Neural cell (in vitro differentiated cells): ENCODE measurements around the gene ADAMTSL2. TPM values are rescaled to one million over a fixed set of nuclear protein-coding genes. Genes with fewer than 3 reads are reported as not detected.

Experiments
- H2AFZ ChIP-seq: fragments of 200-600, 300-800 bp; sonication (generic), shearing (Covaris generic); 2 replicates; pipeline ENCODE4 v1.6.0; 2014; ENCODE audit warnings: low read depth, mild to moderate bottlenecking, antibody characterized with exemption, low read length, moderate library complexity
- H3F3A ChIP-seq: fragments of 200-600 bp; shearing (Covaris generic); 2 replicates; pipeline ENCODE4 v1.6.1; 2016; ENCODE audit warnings: mild to moderate bottlenecking, moderate library complexity, mixed read lengths, antibody characterized with exemption, low read length; ENCODE audit not compliant: insufficient read depth, poor library complexity, severe bottlenecking
- H3K27ac ChIP-seq: fragments of 200-600, 300-800 bp; sonication (generic), shearing (Covaris generic); 2 replicates; pipeline ENCODE4 v1.5.1; 2014; ENCODE audit warnings: mild to moderate bottlenecking, low read length, moderate library complexity
- H3K27me3 ChIP-seq: fragments of 300-800, 200-600 bp; sonication (generic), shearing (Covaris generic); 2 replicates; pipeline ENCODE4 v1.6.0; 2014; ENCODE audit warnings: mild to moderate bottlenecking, low read depth, low read length, moderate library complexity; ENCODE audit not compliant: insufficient read depth
- H3K36me3 ChIP-seq: fragments of 300-800, 200-600 bp; sonication (generic), shearing (Covaris generic); 2 replicates; pipeline ENCODE4 v1.5.1; 2014; ENCODE audit warnings: mild to moderate bottlenecking, antibody characterized with exemption, low read length, moderate library complexity; ENCODE audit not compliant: insufficient read depth
- H3K4me2 ChIP-seq: fragments of 300-800, 200-600 bp; sonication (generic), shearing (Covaris generic); 2 replicates; pipeline ENCODE4 v1.6.0; 2014; ENCODE audit warnings: mild to moderate bottlenecking, low read length
- H3K4me3 ChIP-seq: fragments of 300-800, 200-600 bp; sonication (generic), shearing (Covaris generic); 2 replicates; pipeline ENCODE4 v1.5.1; 2014; ENCODE audit warnings: mild to moderate bottlenecking, low read length, moderate library complexity
- H3K79me2 ChIP-seq: fragments of 200-600 bp; shearing (Covaris generic); replicated peaks from 2 replicates; pipeline ENCODE4 v1.6.0; 2014; ENCODE audit warnings: mild to moderate bottlenecking, low read length, moderate library complexity; ENCODE audit not compliant: insufficient read depth
- H3K9ac ChIP-seq: fragments of 300-800, 200-600 bp; sonication (generic), shearing (Covaris generic); 2 replicates; pipeline ENCODE4 v1.6.1; 2016; ENCODE audit warnings: mild to moderate bottlenecking, low read length, mixed read lengths
- H3K9me2 ChIP-seq: fragments of 200-600 bp; shearing (Covaris generic); 2 replicates; pipeline ENCODE4 v1.6.1; 2016; ENCODE audit warnings: mild to moderate bottlenecking, low read length, mixed read lengths; ENCODE audit not compliant: insufficient read depth
- H3K9me3 ChIP-seq: fragments of 200-600, 300-800 bp; sonication (generic), shearing (Covaris generic); 2 replicates; pipeline ENCODE4 v1.6.1; 2016; ENCODE audit warnings: mild to moderate bottlenecking, mixed run types, low read length, moderate library complexity, mixed read lengths
- H4K20me1 ChIP-seq: fragments of 200-600 bp; shearing (Covaris generic); 2 replicates; pipeline ENCODE4 v1.6.1; 2016; ENCODE audit warnings: mild to moderate bottlenecking, mixed run types; ENCODE audit not compliant: insufficient read depth
- CTCF ChIP-seq: fragments of 450-650 bp; IDR thresholded peaks from 2 replicates; pipeline ENCODE4 v1.5.1; 2014; ENCODE audit warnings: antibody characterized with exemption, mild to moderate bottlenecking, moderate library complexity; ENCODE audit not compliant: poor library complexity, severe bottlenecking
- EP300 ChIP-seq: fragments of 450-650 bp; conservative IDR thresholded peaks from 2 replicates; pipeline ENCODE4 v1.6.1; 2014; ENCODE audit warnings: antibody characterized with exemption, mild to moderate bottlenecking, moderate library complexity; ENCODE audit not compliant: poor library complexity, severe bottlenecking
- EZH2 ChIP-seq: fragments of 200-600, 300-800 bp; shearing (Covaris generic), sonication (generic); IDR thresholded peaks from 2 replicates; pipeline ENCODE4 v1.6.1; 2014; ENCODE audit warnings: antibody characterized with exemption, low read length, borderline replicate concordance, mild to moderate bottlenecking; ENCODE audit not compliant: insufficient read depth, poor library complexity, severe bottlenecking
- MXI1 ChIP-seq: fragments of 450-650 bp; conservative IDR thresholded peaks from 2 replicates; pipeline ENCODE4 v1.6.1; 2014; ENCODE audit warnings: antibody characterized with exemption, mild to moderate bottlenecking; ENCODE audit not compliant: poor library complexity, severe bottlenecking
- POLR2AphosphoS5 ChIP-seq: IDR thresholded peaks from 2 replicates; pipeline ENCODE4 v1.6.1; 2012
- RAD21 ChIP-seq: fragments of 450-650 bp; conservative IDR thresholded peaks from 2 replicates; pipeline ENCODE4 v1.6.1; 2014; ENCODE audit warnings: antibody characterized with exemption, mild to moderate bottlenecking, moderate library complexity
- REST ChIP-seq: IDR thresholded peaks from 2 replicates; pipeline ENCODE4 v1.6.1; 2012; ENCODE audit warnings: borderline replicate concordance
- SMC3 ChIP-seq: fragments of 450-650 bp; conservative IDR thresholded peaks from 2 replicates; pipeline ENCODE4 v1.6.1; 2014; ENCODE audit warnings: antibody characterized with exemption, mild to moderate bottlenecking, moderate library complexity; ENCODE audit not compliant: poor library complexity
- TAF1 ChIP-seq: IDR thresholded peaks from 2 replicates; pipeline ENCODE4 v1.6.1; 2012; ENCODE audit warnings: low read depth
- polyA plus RNA-seq: library from polyadenylated mRNA; depleted of rRNA; stranded (reverse); fragments of >200 nt; gene quantifications from 2 replicates; pipeline ENCODE4 v1.2.3, GENCODE V29; 2014

ADAMTSL2 gene
- polyA plus RNA-seq, 1 donor from 2014 or later: 0.85 TPM

- Histone ChIP-seq H3K4me2 (no peak overlapping the region), H3K4me3 (no peak overlapping the region), H3K9me2 (no peaks in the 10 kb centered on the region), H3K9me3 (no peaks in the 10 kb centered on the region), H3K36me3 (no peaks in the 10 kb centered on the region), H3K27me3 (no peaks in the 10 kb centered on the region), H3K27ac (no peak overlapping the region), H3F3A (no peaks in the 10 kb centered on the region), H3K9ac (no peak overlapping the region), H2AFZ (no peak overlapping the region), H4K20me1 (no peaks in the 10 kb centered on the region), H3K79me2 (no peaks in the 10 kb centered on the region)
- TF ChIP-seq EZH2: no peak
- no peak for TF ChIP-seq EP300
- no peak for TF ChIP-seq RAD21
- no peak for TF ChIP-seq SMC3
- no peak for TF ChIP-seq TAF1
- no peak for TF ChIP-seq REST
- no peak for TF ChIP-seq CTCF
- no peak for TF ChIP-seq POLR2AphosphoS5
- TF ChIP-seq MXI1: no peak
These were observed 6.2 kb downstream of the ADAMTSL2 start for GRCh38 chr9:133540698-133541025.

GRCh38 chr9:133542002-133542401, 7.5 kb downstream of the ADAMTSL2 start:
- no peak overlapping the region for H3K9ac ChIP-seq
- no peaks in the 10 kb centered on the region for H4K20me1 ChIP-seq
- no peak overlapping the region for H3K27ac ChIP-seq
- no peaks in the 10 kb centered on the region for H3K9me2 ChIP-seq
- H2AFZ ChIP-seq: no peak overlapping the region
- no peaks in the 10 kb centered on the region for H3K9me3 ChIP-seq
- TF ChIP-seq REST (no peak), EZH2 (no peak), SMC3 (no peak), EP300 (no peak), POLR2AphosphoS5 (no peak), CTCF (no peak), TAF1 (no peak), RAD21 (no peak), MXI1 (no peak)
- no peaks in the 10 kb centered on the region for H3K27me3 ChIP-seq
- no peaks in the 10 kb centered on the region for H3K36me3 ChIP-seq
- no peak overlapping the region for H3K4me3 ChIP-seq
- no peaks in the 10 kb centered on the region for H3F3A ChIP-seq
- H3K79me2 ChIP-seq: no peaks in the 10 kb centered on the region
- no peak overlapping the region for H3K4me2 ChIP-seq
